ENCODE measurements around the gene P2RX1. TPM values are rescaled to one million over a fixed set of nuclear protein-coding genes. Genes with fewer than 3 reads are reported as not detected.

The P2RX1 gene
- total RNA-seq, 1 donor, result 1.3 TPM

- no peak overlapping the region for H3K4me3 ChIP-seq (ENCODE audit: low read depth, low read length)
- no peak for DNase-seq (ENCODE audit: low read depth)
- TF ChIP-seq, protein P1, sequence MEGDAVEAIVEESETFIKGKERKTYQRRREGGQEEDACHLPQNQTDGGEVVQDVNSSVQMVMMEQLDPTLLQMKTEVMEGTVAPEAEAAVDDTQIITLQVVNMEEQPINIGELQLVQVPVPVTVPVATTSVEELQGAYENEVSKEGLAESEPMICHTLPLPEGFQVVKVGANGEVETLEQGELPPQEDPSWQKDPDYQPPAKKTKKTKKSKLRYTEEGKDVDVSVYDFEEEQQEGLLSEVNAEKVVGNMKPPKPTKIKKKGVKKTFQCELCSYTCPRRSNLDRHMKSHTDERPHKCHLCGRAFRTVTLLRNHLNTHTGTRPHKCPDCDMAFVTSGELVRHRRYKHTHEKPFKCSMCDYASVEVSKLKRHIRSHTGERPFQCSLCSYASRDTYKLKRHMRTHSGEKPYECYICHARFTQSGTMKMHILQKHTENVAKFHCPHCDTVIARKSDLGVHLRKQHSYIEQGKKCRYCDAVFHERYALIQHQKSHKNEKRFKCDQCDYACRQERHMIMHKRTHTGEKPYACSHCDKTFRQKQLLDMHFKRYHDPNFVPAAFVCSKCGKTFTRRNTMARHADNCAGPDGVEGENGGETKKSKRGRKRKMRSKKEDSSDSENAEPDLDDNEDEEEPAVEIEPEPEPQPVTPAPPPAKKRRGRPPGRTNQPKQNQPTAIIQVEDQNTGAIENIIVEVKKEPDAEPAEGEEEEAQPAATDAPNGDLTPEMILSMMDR (IDR thresholded peaks at IDR 0.05; ENCODE audit: insufficient read depth, low read depth, low read length), result no peak
Measured at GRCh38 chr17:3918372-3919122, 2.3 kb upstream of the P2RX1 start.

DNA sequence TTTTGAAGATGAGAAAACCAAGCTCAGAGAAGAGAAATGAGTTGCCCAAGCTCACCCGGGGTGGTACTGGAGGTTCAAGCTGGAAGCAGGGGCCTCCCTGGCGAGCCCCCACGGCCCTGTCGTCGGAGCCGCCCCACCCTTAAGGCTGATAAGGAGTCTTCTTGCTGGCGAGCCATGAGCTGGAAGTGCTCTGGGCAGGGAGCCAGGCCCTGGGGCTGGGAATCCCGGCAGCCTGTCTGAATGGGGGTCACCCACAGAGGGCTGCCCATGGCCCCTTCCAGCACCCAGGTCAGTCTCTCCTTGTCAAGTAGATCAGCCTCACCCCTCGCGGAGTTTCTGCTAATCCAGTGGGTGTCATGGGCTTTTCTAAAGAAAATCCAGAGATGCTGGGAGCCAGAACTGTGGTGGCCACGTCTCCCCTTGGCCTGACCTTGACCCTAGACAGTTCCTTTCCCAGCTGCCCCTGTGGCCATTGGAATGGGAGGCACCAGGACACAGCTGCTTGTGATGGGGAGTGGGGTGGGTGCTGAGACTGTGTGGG is 1.2 kb upstream of the P2RX1 start:
- no peak overlapping the region for H3K4me3 ChIP-seq (ENCODE audit: low read depth, low read length)
- DNase-seq (ENCODE audit: low read depth), result peak; percentile 79
- TF ChIP-seq, protein P1 (IDR thresholded peaks at IDR 0.05; ENCODE audit: insufficient read depth, low read depth, low read length), result no peak

- DNase-seq (ENCODE audit: low read depth), result no peak
- no peak overlapping the region for H3K4me3 ChIP-seq (ENCODE audit: low read depth, low read length)
- TF ChIP-seq, protein P1 (IDR thresholded peaks at IDR 0.05; ENCODE audit: insufficient read depth, low read depth, low read length), result no peak
Measured at GRCh38 chr17:3916825-3917224, 560 bp upstream of the P2RX1 start.

GRCh38 chr17:3915581-3915994 is 677 bp downstream of the P2RX1 start:
- TF ChIP-seq, protein P1 (IDR thresholded peaks at IDR 0.05; ENCODE audit: insufficient read depth, low read depth, low read length), result no peak
- DNase-seq (ENCODE audit: low read depth), result no peak
- peak overlapping the region; percentile 13 for H3K4me3 ChIP-seq (ENCODE audit: low read depth, low read length)

GRCh38 chr17:3914312-3914670 is 2.0 kb downstream of the P2RX1 start:
- TF ChIP-seq, protein P1 (IDR thresholded peaks at IDR 0.05; ENCODE audit: insufficient read depth, low read depth, low read length), result no peak
- no peak for DNase-seq (ENCODE audit: low read depth)

DNA sequence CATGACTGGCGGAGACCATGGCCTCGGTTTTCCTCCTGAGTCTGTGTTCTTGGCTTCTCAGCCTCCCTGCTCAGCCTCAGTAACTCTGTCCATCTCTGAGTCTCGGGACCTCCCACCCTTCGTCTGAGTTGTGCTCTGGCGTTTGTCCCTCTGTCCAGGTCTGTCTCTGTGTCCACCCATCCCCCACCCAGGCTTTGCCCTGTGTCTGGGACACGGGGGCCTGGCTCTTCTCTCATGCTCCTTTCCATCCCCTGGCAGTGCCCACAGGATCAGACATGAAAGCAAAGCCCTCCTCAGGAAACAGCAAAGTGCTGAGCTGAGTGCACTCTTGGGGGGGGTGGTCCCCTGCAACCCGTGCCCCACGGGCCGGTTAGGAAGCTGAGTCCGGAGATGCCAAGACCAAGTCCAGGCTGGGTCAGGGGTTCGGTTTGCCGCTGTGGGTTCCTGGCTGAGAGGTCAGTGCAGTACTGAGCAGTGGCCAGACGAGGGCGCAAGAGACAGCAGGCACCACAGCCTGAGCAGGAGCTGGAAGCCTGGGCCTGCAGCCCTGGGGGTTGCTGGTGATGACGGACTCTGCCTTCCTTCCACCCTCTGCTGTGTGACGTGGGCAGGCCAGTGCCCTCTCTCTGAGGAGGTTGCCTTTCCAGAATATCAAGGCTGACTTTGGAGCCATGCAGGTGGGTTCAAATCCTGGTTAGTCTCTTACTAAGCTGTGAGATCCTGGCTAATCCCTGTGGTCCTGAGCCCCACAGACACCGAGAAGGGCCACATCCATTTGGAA is 2.5 kb downstream of the P2RX1 start:
- no peak overlapping the region for H3K4me3 ChIP-seq (ENCODE audit: low read depth, low read length)
- TF ChIP-seq, protein P1 (IDR thresholded peaks at IDR 0.05; ENCODE audit: insufficient read depth, low read depth, low read length), result peak; percentile 99
- peak; percentile 74 for DNase-seq (ENCODE audit: low read depth)

More at GRCh38 chr17:3914312-3914670, 2.0 kb downstream of the P2RX1 start:
- no peak overlapping the region for H3K4me3 ChIP-seq (ENCODE audit: low read depth, low read length)
